ENCODE data around the gene EDRF1. TPM values are rescaled to one million over a fixed set of nuclear protein-coding genes. Genes with fewer than 3 reads are reported as not detected.

Gene EDRF1
- total and polyA plus RNA-seq, 2 of the 13 experiments (the other 11 are each of a cell fraction or from before 2014, with no cell fraction given), result 16.9 to 26.7 TPM

DNA sequence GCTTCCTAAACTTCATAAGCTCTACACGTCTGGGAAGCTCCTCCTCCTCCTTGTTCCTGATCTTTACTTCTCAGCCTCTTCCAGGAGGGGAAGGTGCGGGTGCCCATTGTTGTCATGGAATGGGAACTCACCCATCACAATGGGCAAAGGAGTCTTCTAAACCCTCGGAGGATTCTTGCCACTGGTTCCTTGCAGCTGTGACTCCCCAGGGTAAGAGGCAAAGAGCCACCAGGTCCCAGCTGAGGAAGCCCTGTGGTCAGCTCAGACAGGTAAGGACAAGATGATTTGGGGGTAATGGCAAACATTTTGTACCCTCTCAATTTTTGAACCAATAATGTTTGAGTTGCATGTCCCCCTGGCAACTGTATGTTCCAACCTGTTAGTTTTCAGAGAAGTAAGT lies 36.4 kb upstream of the EDRF1 start, which contains the start of gene TEX36:
TSS of gene TEX36 (minus strand) at position 101 of the 400 bp plus-strand sequence. CDS start 174 bp downstream, outside the sequence.
- no peak for TF ChIP-seq EZH2 (conservative IDR thresholded peaks at IDR 0.05; ENCODE audit: low read depth, low read length)
- no peak for TF ChIP-seq KAT7 (CRISPR knock-in tag; IDR thresholded peaks at IDR 0.05; ENCODE audit: borderline replicate concordance)
- TF ChIP-seq, protein P1, sequence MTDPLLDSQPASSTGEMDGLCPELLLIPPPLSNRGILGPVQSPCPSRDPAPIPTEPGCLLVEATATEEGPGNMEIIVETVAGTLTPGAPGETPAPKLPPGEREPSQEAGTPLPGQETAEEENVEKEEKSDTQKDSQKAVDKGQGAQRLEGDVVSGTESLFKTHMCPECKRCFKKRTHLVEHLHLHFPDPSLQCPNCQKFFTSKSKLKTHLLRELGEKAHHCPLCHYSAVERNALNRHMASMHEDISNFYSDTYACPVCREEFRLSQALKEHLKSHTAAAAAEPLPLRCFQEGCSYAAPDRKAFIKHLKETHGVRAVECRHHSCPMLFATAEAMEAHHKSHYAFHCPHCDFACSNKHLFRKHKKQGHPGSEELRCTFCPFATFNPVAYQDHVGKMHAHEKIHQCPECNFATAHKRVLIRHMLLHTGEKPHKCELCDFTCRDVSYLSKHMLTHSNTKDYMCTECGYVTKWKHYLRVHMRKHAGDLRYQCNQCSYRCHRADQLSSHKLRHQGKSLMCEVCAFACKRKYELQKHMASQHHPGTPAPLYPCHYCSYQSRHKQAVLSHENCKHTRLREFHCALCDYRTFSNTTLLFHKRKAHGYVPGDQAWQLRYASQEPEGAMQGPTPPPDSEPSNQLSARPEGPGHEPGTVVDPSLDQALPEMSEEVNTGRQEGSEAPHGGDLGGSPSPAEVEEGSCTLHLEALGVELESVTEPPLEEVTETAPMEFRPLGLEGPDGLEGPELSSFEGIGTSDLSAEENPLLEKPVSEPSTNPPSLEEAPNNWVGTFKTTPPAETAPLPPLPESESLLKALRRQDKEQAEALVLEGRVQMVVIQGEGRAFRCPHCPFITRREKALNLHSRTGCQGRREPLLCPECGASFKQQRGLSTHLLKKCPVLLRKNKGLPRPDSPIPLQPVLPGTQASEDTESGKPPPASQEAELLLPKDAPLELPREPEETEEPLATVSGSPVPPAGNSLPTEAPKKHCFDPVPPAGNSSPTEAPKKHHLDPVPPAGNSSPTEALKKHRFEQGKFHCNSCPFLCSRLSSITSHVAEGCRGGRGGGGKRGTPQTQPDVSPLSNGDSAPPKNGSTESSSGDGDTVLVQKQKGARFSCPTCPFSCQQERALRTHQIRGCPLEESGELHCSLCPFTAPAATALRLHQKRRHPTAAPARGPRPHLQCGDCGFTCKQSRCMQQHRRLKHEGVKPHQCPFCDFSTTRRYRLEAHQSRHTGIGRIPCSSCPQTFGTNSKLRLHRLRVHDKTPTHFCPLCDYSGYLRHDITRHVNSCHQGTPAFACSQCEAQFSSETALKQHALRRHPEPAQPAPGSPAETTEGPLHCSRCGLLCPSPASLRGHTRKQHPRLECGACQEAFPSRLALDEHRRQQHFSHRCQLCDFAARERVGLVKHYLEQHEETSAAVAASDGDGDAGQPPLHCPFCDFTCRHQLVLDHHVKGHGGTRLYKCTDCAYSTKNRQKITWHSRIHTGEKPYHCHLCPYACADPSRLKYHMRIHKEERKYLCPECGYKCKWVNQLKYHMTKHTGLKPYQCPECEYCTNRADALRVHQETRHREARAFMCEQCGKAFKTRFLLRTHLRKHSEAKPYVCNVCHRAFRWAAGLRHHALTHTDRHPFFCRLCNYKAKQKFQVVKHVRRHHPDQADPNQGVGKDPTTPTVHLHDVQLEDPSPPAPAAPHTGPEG (CRISPR knock-in tag; IDR thresholded peaks at IDR 0.05), result no peak
- TF ChIP-seq CBFB (CRISPR knock-in tag; IDR thresholded peaks at IDR 0.05), result no peak
- TF ChIP-seq, protein P2, sequence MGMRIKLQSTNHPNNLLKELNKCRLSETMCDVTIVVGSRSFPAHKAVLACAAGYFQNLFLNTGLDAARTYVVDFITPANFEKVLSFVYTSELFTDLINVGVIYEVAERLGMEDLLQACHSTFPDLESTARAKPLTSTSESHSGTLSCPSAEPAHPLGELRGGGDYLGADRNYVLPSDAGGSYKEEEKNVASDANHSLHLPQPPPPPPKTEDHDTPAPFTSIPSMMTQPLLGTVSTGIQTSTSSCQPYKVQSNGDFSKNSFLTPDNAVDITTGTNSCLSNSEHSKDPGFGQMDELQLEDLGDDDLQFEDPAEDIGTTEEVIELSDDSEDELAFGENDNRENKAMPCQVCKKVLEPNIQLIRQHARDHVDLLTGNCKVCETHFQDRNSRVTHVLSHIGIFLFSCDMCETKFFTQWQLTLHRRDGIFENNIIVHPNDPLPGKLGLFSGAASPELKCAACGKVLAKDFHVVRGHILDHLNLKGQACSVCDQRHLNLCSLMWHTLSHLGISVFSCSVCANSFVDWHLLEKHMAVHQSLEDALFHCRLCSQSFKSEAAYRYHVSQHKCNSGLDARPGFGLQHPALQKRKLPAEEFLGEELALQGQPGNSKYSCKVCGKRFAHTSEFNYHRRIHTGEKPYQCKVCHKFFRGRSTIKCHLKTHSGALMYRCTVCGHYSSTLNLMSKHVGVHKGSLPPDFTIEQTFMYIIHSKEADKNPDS (CRISPR knock-in tag; IDR thresholded peaks at IDR 0.05), result no peak
- no peak for TF ChIP-seq ZNF598 (CRISPR knock-in tag; IDR thresholded peaks at IDR 0.05; ENCODE audit: borderline replicate concordance)
- TF ChIP-seq MTA3 (CRISPR knock-in tag; IDR thresholded peaks at IDR 0.05), result no peak
- TF ChIP-seq ZSCAN12 (CRISPR knock-in tag; IDR thresholded peaks at IDR 0.05), result no peak
- TF ChIP-seq SNRNP70 (IDR thresholded peaks at IDR 0.05; ENCODE audit: low read depth, low read length), result no peak
- TF ChIP-seq, protein P3, sequence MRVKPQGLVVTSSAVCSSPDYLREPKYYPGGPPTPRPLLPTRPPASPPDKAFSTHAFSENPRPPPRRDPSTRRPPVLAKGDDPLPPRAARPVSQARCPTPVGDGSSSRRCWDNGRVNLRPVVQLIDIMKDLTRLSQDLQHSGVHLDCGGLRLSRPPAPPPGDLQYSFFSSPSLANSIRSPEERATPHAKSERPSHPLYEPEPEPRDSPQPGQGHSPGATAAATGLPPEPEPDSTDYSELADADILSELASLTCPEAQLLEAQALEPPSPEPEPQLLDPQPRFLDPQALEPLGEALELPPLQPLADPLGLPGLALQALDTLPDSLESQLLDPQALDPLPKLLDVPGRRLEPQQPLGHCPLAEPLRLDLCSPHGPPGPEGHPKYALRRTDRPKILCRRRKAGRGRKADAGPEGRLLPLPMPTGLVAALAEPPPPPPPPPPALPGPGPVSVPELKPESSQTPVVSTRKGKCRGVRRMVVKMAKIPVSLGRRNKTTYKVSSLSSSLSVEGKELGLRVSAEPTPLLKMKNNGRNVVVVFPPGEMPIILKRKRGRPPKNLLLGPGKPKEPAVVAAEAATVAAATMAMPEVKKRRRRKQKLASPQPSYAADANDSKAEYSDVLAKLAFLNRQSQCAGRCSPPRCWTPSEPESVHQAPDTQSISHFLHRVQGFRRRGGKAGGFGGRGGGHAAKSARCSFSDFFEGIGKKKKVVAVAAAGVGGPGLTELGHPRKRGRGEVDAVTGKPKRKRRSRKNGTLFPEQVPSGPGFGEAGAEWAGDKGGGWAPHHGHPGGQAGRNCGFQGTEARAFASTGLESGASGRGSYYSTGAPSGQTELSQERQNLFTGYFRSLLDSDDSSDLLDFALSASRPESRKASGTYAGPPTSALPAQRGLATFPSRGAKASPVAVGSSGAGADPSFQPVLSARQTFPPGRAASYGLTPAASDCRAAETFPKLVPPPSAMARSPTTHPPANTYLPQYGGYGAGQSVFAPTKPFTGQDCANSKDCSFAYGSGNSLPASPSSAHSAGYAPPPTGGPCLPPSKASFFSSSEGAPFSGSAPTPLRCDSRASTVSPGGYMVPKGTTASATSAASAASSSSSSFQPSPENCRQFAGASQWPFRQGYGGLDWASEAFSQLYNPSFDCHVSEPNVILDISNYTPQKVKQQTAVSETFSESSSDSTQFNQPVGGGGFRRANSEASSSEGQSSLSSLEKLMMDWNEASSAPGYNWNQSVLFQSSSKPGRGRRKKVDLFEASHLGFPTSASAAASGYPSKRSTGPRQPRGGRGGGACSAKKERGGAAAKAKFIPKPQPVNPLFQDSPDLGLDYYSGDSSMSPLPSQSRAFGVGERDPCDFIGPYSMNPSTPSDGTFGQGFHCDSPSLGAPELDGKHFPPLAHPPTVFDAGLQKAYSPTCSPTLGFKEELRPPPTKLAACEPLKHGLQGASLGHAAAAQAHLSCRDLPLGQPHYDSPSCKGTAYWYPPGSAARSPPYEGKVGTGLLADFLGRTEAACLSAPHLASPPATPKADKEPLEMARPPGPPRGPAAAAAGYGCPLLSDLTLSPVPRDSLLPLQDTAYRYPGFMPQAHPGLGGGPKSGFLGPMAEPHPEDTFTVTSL (CRISPR knock-in tag; IDR thresholded peaks at IDR 0.05; ENCODE audit: borderline replicate concordance), result no peak
- Histone ChIP-seq H3K27ac (ENCODE audit: extremely low read length, insufficient read depth, low read length) (no peak within 1 kb of the TSS), H3K79me2 (ENCODE audit: insufficient read depth, low read length) (no peaks in the 10 kb centered on the region), H3K9ac (ENCODE audit: insufficient read depth, low read depth, low read length) (no peak within 1 kb of the TSS), H3K4me2 (ENCODE audit: low read depth, low read length) (no peak within 1 kb of the TSS), H3K9me3 (ENCODE audit: low read length) (no peaks in the 10 kb centered on the region), H3K4me3 (replicated peaks in 1 of 3; ENCODE audit: insufficient read depth in 1 of 3, low read depth in 2 of 3, low read length in 3 of 3) (no peak within 1 kb of the TSS), H3K27me3 (ENCODE audit: control insufficient read depth in 1 of 2, insufficient read depth in 2 of 2, low read length in 2 of 2) (peaks cover 1 to 45% of the 10 kb centered on the region in 2 experiments; a peak in 3 of 5 replicates), H3K36me3 (replicated peaks in 1 of 2; ENCODE audit: control insufficient read depth in 1 of 2, insufficient read depth in 2 of 2, low read length in 2 of 2) (no peaks in the 10 kb centered on the region), H3K4me1 (ENCODE audit: insufficient read depth, low read length) (no peaks in the 10 kb centered on the region), H2AFZ (ENCODE audit: low read length) (no peak within 1 kb of the TSS), H4K20me1 (ENCODE audit: insufficient read depth, low read length) (no peaks in the 10 kb centered on the region)
- in situ Hi-C loops (cut with HindIII; ENCODE audit: extremely low pct_ligation_motif_present, low pct_unique_long_range_greater_than_20kb) (no loop called here), intact Hi-C loops (cut with micrococcal nuclease; ENCODE audit: unreplicated experiment) (no loop called here)
- ChIA-PET POLR2A (no interaction called here), CTCF (ENCODE audit: low intra/inter-chr PET ratio, low total read pairs) (no interaction called here)
- no TSS peak for BruUV-seq (replicated peaks)
- ATAC-seq (no peak), DNase-seq (ENCODE audit: low spot score) (no peak), FAIRE-seq (no peak)
- 18% methylated on average over 3 of the region's 3 CpGs for WGBS (ENCODE audit: low lambda C conversion rate)

All from HepG2 (cell line).